DMS153 (cell line): ENCODE measurements around the gene SPDYA.
"Not testable (repeated sequence)": the region's sequence is repeated elsewhere in the genome, so short reads cannot be mapped to it uniquely, and the experiment has no call there.

ENCODE experiments used
- DNase-seq: peaks from one replicate; lab custom pipeline; 2025; lab: John Stamatoyannopoulos, UW

Gene SPDYA

GRCh38 chr2:28810384-28811285 lies at the start of gene SPDYA:
Gene SPDYA, plus strand, starts transcription at chr2:28810834. Its CDS starts 5,181 bp downstream, at chr2:28816015.
- peak; percentile 58 for DNase-seq

- DNase-seq = no peak
These were observed 49.2 kb upstream of the SPDYA start for GRCh38 chr2:28761420-28761819.

GRCh38 chr2:28764909-28765711 lies 45.5 kb upstream of the SPDYA start:
- DNase-seq = no peak

DNA sequence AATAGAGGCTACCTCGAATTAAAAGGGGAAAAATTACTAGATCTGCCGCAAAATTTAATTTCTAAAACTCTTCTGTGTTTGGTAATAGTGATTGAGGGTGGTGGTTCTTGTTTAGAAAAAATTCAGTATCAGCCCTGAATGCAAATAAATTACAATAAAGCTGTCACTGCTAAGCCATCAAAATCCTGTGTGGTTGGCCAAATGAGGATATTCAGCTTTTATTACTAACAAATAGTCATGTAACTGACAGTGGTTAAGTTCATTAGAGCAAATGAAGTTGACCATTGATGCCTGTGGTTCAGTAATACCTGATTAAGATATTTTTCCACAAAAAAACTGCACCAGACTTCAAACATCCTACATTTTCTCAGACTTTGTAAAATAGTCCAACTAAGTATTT lies 44.6 kb upstream of the SPDYA start:
- DNase-seq = no peak

DNA sequence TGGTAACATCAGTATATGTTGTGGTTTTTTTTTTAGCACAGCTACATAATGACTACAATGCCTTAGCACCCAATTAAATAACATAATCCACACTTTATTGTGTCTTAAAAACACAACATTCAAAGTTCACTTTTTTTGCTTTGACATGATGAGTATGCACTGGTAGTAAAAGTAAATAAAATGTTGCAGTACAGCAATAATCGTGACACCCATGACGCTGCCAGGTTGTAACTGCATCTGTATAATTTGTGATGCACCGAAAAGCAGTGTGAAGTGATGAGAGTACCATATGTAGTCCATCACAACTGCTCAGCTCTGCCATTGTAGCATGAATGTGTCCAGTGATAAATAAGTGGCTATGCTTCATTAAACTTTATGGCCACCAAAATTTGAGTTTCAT lies 43.3 kb upstream of the SPDYA start:
- DNase-seq = no peak

DNA sequence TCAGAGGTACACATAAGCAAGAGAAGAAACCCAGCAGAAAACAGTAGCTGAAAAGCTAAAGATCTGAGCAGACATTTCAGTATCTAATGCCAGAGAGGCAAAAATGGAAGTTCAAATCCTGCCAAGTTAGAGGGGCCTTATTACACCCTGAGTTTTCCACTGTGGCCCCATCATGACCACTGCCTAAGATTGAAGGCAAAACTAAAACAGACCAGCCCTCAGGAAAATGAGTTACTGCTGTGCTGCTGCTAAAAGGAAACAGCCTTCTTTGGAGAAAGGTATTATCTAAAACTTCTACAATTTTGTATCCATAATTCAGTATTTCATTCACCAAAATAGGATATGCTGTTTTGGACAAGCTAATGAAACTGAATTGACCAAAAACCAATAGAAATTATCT lies 42.2 kb upstream of the SPDYA start:
- no peak for DNase-seq

GRCh38 chr2:28768952-28769351 lies 41.7 kb upstream of the SPDYA start:
- DNase-seq = no peak

DNA sequence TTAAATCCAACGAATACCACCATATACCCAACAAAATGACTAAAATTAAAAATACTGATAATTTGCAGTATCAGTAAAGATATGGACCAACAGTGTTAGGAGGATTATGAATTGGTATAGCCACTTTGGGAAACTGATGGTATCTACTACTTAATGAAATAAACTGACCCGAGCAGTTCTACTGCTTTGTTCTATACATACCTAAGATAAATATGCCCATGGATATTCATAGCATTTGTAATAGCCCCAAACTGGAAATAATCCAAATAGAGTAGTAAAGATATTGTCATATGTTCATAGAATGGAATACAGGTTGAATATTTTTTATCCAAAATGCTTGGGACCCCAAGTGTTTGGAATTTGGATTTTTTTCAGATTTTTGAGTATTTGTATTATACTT lies 38.3 kb upstream of the SPDYA start:
- no peak for DNase-seq

DNA sequence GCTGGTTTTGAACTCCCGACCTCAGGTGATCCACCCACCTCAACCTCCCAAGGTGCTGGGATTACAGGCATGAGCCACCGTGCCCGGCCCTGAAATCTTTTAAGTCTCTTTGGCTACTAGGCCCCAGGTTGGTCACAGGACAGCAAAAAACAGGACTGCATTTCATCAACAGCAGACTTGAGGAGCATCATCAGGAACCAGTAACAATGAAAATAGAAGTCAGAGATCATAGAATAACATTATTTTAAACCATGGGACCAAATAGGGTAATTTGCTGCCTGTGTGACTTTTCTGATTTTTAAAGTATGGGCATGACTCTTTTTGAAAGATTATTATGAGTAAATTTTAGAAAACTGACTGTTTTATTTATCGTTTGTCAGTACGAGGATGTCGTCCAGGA lies 34.2 kb upstream of the SPDYA start:
- DNase-seq = no peak

DNA sequence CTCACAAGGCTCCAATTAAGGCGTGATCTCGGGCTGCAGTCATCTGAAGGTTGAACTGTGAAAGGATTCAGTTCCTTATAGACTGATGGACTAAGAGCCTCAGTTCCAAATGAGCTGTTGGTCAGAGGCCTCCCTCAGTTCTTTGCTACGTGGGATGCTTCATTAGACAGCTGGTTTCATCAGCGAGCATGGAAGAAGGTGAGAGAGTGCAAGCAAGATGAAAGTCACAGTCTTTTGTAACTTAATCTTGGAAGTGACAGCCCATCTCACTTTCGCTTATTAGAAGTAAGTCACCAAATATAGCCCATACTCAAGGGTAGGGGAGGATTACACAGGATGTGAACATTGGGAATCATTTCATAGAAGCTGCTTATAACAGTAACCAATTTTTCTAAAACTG lies 32.2 kb upstream of the SPDYA start:
- DNase-seq = no peak

GRCh38 chr2:28779001-28779400 lies 31.6 kb upstream of the SPDYA start:
- DNase-seq = no peak

- peak; percentile 35 for DNase-seq
These were observed 30.1 kb upstream of the SPDYA start for GRCh38 chr2:28780496-28780895.

- no peak for DNase-seq
These were observed 28.2 kb upstream of the SPDYA start for GRCh38 chr2:28782423-28782822.

DNA sequence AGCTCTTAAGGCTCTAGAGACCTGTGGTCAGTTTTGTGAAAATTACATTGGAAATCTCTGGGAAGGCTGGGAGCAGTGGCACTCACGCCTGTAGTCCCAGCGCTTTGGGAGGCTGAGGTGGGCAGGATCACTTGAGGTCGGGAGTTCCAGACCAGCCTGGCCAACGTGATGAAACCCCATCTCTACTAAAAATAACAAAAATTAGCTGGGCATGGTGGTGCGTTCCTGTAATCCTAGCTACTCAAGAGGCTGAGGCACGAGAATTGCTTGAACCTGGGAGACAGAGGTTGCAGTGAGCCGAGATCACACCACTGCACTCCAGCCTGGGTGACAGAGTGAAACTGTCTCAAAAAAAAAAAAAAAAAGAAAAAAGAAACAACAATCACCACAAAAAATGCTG lies 26.1 kb upstream of the SPDYA start:
- not testable (repeated sequence) for DNase-seq

DNA sequence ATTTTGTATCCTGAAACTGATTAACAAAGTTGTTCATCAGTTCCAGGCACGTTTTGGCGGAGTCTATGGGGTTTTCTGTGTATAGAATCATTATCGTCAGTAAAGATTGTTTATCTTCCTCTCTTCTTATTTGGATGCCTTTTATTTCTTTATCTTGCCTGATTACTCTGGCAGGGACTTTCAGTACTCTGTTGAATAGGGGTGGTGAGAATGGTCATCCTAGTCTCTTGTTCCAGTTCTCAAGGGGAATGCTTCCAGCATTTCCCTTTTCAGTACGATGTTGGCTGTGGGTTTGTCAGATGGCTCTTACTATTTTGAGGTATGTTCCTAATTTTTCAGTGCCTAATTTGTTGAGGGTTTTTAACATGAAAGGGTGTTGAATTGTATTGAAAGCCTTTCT lies 14.0 kb upstream of the SPDYA start:
- no peak for DNase-seq

DNA sequence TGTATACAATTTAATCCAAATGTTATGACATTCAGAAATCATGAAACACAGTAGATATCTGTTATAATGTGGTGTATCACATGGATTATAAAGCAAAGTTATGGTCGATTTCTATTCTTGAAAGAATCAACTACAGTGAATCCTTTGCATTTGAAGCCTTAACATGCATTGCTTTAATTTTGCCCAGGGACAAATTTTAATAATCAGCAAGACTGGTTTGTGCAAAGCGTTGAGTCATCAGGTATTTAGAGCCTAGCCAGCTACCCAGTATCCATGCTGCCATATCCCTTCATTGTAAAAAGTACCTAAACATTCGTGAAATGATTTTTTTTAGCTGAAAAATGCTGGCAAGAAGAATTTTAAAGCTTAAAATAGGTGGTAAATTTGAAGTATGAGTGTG lies 8.9 kb upstream of the SPDYA start:
- no peak for DNase-seq

- no peak for DNase-seq
These were observed 7.6 kb upstream of the SPDYA start for GRCh38 chr2:28802975-28803429.

DNA sequence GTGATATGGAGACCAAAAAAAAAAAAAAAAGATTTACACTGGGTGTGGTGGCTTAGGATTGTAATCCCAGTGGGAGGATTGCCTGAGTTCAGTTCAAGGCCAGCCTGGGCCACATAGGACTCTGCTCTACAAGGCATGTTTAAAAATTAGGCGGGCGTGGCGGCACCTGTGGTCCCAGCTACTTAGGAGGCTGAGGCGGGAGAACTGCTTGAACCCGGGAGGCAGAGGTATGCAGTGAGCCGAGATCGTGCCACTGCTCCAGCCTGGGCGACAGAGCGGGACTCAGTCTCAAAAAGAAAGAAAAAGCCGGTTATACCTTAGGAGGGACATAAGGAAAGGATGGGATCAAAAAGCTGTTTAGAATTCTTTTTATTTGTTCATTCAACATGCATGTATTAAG lies 707 bp upstream of the SPDYA start:
- DNase-seq = no peak

GRCh38 chr2:28818053-28818452 lies 7.4 kb downstream of the SPDYA start:
- DNase-seq = no peak

- DNase-seq = peak; percentile 24
These were observed 10.8 kb downstream of the SPDYA start for GRCh38 chr2:28821295-28821958.

- DNase-seq = no peak
These were observed 11.4 kb downstream of the SPDYA start for GRCh38 chr2:28822036-28822435.

DNA sequence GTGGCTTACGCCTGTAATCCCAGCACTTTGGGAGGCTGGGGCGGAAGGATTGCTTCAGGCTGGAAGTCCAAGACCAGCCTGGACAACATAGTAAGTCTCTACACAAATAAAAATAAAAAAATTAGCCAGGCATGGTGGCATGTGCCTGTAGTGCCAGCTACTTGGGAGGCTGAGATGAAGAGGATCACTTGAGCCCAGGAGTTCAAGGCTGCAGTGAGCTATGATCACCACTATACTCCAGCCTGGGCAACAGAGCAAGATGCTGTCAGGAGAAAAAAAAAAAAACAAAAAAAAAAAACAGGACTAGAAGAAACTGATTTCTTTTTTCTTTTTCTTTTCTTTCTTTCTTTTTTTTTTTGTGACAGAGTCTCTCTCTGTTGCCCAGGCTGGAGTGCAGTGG lies 13.6 kb downstream of the SPDYA start:
- no peak for DNase-seq

GRCh38 chr2:28824870-28825269 lies 14.2 kb downstream of the SPDYA start:
- DNase-seq = no peak
